H1 (cell line): ENCODE measurements around the gene GABRR1. TPM values are rescaled to one million over a fixed set of nuclear protein-coding genes. Genes with fewer than 3 reads are reported as not detected.
A peak's percentile ranks its signal among the peaks of the same experiment; 100 is the strongest.

Experiments used
- ASH2L ChIP-seq: fragments of 200-600, 300-600 bp; sonication (generic); IDR thresholded peaks from one replicate; pipeline ENCODE4 v1.7.1; 2017; ENCODE audit warnings: low read length
- BCL11A ChIP-seq, 2 experiments: IDR thresholded peaks; one replicate each; pipeline ENCODE4 v1.6.1; 2011; ENCODE audit warnings: low read depth in 2 of 2, low read length in 2 of 2, mild to moderate bottlenecking in 2 of 2
- CHD7 ChIP-seq: fragments of 300-600 bp; sonication (generic); IDR thresholded peaks from 2 replicates; pipeline ENCODE4 v1.7.1; 2012; ENCODE audit warnings: low read length, moderate library complexity, mild to moderate bottlenecking, inconsistent platforms; ENCODE audit not compliant: insufficient replicate concordance
- E2F6 ChIP-seq: IDR thresholded peaks from 2 replicates; pipeline ENCODE4 v1.6.1; 2012; ENCODE audit warnings: inconsistent platforms
- GABPA ChIP-seq: IDR thresholded peaks from 2 replicates; pipeline ENCODE4 v1.6.1; 2011; ENCODE audit warnings: mild to moderate bottlenecking, low read length, moderate library complexity, borderline replicate concordance; ENCODE audit not compliant: insufficient read depth
- HDAC2 ChIP-seq, 2 experiments: fragments of 300-600 bp in 1 of 2; sonication (generic) in 1 of 2; IDR thresholded peaks; 2 replicates each; pipeline ENCODE4 v1.6.1; 2011 to 2012; ENCODE audit warnings: low read depth in 2 of 2, low read length in 2 of 2, mild to moderate bottlenecking in 2 of 2, moderate library complexity in 2 of 2, borderline replicate concordance in 1 of 2, inconsistent platforms in 1 of 2
- HDAC6 ChIP-seq: IDR thresholded peaks from one replicate; pipeline ENCODE4 v1.7.1; 2012; ENCODE audit warnings: low read depth, mild to moderate bottlenecking, inconsistent platforms, low read length, moderate library complexity
- TAF1 ChIP-seq: IDR thresholded peaks from 2 replicates; pipeline ENCODE4 v1.6.1; 2011; ENCODE audit warnings: mild to moderate bottlenecking, low read depth, low read length
- YY1 ChIP-seq: IDR thresholded peaks from 2 replicates; pipeline ENCODE4 v1.6.1; 2011; ENCODE audit warnings: low read depth, mild to moderate bottlenecking, low read length
- polyA plus RNA-seq, 7 experiments: library from polyadenylated mRNA; depleted of rRNA in 3 of 7; stranded (reverse) in 5 of 7; unstranded in 2 of 7; fragments of >200 nt in 5 of 7; fragments of 200-250 nt in 2 of 7; gene quantifications; 1 replicate in 5 of 7; 2 replicates in 1 of 7; 4 replicates in 1 of 7; pipeline versions ENCODE4 v1.2.1 to v1.2.3, GENCODE V29; 2011 to 2013; ENCODE audit warnings: missing spikeins in 2 of 7, mixed read lengths in 2 of 7
- total RNA-seq: library from RNA; stranded (reverse); fragmentation: NEBNext Ultra II Directional; extraction: Animal tissue kit (Norgen Biotek cat#: 25700); gene quantifications from 2 replicates; pipeline ENCODE4 v1.2.1, GENCODE V29; 2021

Gene GABRR1
- total and polyA plus RNA-seq, 2 of the 8 experiments (the other 6 are each of a cell fraction or from before 2014, with no cell fraction given), result 0.60 to 0.63 TPM

GRCh38 chr6:89161326-89162046, 55.7 kb downstream of the GABRR1 start (continued):
- no peak for TF ChIP-seq HDAC2 (IDR thresholded peaks at IDR 0.05; ENCODE audit: borderline replicate concordance in 1 of 2, low read depth in 2 of 2, low read length in 2 of 2)
- no peak for TF ChIP-seq CHD7
- no peak for TF ChIP-seq ASH2L
- TF ChIP-seq E2F6, result no peak
- no peak for TF ChIP-seq TAF1
- TF ChIP-seq BCL11A (IDR thresholded peaks at IDR 0.05; ENCODE audit: low read depth in 2 of 2, low read length in 2 of 2), result no peak
- no peak for TF ChIP-seq HDAC6
- TF ChIP-seq YY1, result peak; percentile 86
- TF ChIP-seq GABPA, result no peak
